Neural progenitor cell (in vitro differentiated cells): ENCODE data around the gene ADAM22. TPM values are rescaled to one million over a fixed set of nuclear protein-coding genes. Genes with fewer than 3 reads are reported as not detected.

ENCODE experiments used
- DNase-seq: peaks from one replicate; pipeline ENCODE4 v3.0.0-alpha.2; 2016; ENCODE audit warnings: low spot score
- H2AFZ ChIP-seq: fragments of 200-600 bp; sonication (generic); replicated peaks from 2 replicates; pipeline ENCODE4 v1.6.1; 2016; ENCODE audit warnings: antibody characterized with exemption
- H3F3A ChIP-seq: fragments of 200-600 bp; sonication (generic); 2 replicates; pipeline ENCODE4 v1.6.1; 2016; ENCODE audit warnings: antibody characterized with exemption, low read depth
- H3K27ac ChIP-seq: fragments of 200-600 bp; sonication (generic); 2 replicates; pipeline ENCODE4 v1.5.1; 2016; ENCODE audit warnings: mild to moderate bottlenecking
- H3K27me3 ChIP-seq: fragments of 200-600 bp; sonication (generic); 2 replicates; pipeline ENCODE4 v1.6.1; 2016; ENCODE audit warnings: mild to moderate bottlenecking, moderate library complexity
- H3K36me3 ChIP-seq: fragments of 200-600 bp; sonication (generic); 2 replicates; pipeline ENCODE4 v1.5.1; 2016
- H3K4me1 ChIP-seq: fragments of 200-600 bp; sonication (generic); 2 replicates; pipeline ENCODE4 v1.6.1; 2016; ENCODE audit warnings: mixed run types
- H3K4me2 ChIP-seq: fragments of 200-600 bp; sonication (generic); 2 replicates; pipeline ENCODE4 v1.6.1; 2016
- H3K4me3 ChIP-seq: fragments of 200-600 bp; sonication (generic); 2 replicates; pipeline ENCODE4 v1.5.1; 2016
- H3K79me2 ChIP-seq: fragments of 200-600 bp; sonication (generic); 2 replicates; pipeline ENCODE4 v1.6.1; 2016; ENCODE audit warnings: low read depth
- H3K9ac ChIP-seq: fragments of 200-600 bp; sonication (generic); 2 replicates; pipeline ENCODE4 v1.6.1; 2016
- H3K9me3 ChIP-seq: fragments of 200-600 bp; sonication (generic); 2 replicates; pipeline ENCODE4 v1.5.1; 2016; ENCODE audit warnings: low read depth
- H4K20me1 ChIP-seq: fragments of 200-600 bp; sonication (generic); 2 replicates; pipeline ENCODE4 v1.6.1; 2016; ENCODE audit warnings: low read depth
- H3K27ac Mint-ChIP-seq: 3 replicates; pipeline ENCODE4 v1.8.0; 2021; ENCODE audit warnings: mixed read lengths
- H3K27me3 Mint-ChIP-seq: 2 replicates; pipeline ENCODE4 v1.8.0; 2022; ENCODE audit warnings: low read depth, mild to moderate bottlenecking, inconsistent platforms, moderate library complexity, mixed read lengths; ENCODE audit not compliant: insufficient read depth
- H3K36me3 Mint-ChIP-seq: 3 replicates; pipeline ENCODE4 v1.8.0; 2021; ENCODE audit warnings: mixed read lengths
- H3K4me1 Mint-ChIP-seq: 3 replicates; pipeline ENCODE4 v1.8.0; 2021; ENCODE audit warnings: mixed read lengths
- H3K4me3 Mint-ChIP-seq: 3 replicates; pipeline ENCODE4 v1.8.0; 2021; ENCODE audit warnings: mild to moderate bottlenecking, moderate library complexity, mixed read lengths
- H3K9me3 Mint-ChIP-seq: 3 replicates; pipeline ENCODE4 v1.8.0; 2020; ENCODE audit warnings: mixed read lengths
- CTCF ChIP-seq: fragments of 200-600 bp; sonication (generic); IDR thresholded peaks from 2 replicates; pipeline ENCODE4 v1.5.1; 2017; ENCODE audit warnings: antibody characterized with exemption, mild to moderate bottlenecking
- EZH2 ChIP-seq: fragments of 200-600 bp; sonication (generic); IDR thresholded peaks from 2 replicates; pipeline ENCODE4 v1.6.1; 2017; ENCODE audit warnings: antibody characterized with exemption, mild to moderate bottlenecking, moderate library complexity
- EZH2phosphoT487 ChIP-seq: fragments of 200-600 bp; sonication (generic); IDR thresholded peaks from 2 replicates; pipeline ENCODE4 v1.6.1; 2017; ENCODE audit warnings: antibody characterized with exemption
- total RNA-seq: library from RNA; depleted of rRNA; stranded (reverse); fragments of >200 nt; gene quantifications from 2 replicates; pipeline ENCODE4 v1.2.3, GENCODE V29; 2015; ENCODE audit warnings: low replicate concordance

Gene ADAM22
- total RNA-seq, 1 donor from 2014 or later, result 13.7 TPM

- no peak for TF ChIP-seq EZH2
- TF ChIP-seq EZH2phosphoT487, result no peak
- TF ChIP-seq CTCF, result no peak
- H3K9ac ChIP-seq, result no peak overlapping the region
- H3K9me3 Mint-ChIP-seq, result no peaks in the 10 kb centered on the region
- H3K79me2 ChIP-seq, result no peaks in the 10 kb centered on the region
- H3K27ac ChIP-seq, result no peak overlapping the region
- no peak overlapping the region for H3K4me2 ChIP-seq
- no peak overlapping the region for H3K4me3 Mint-ChIP-seq
- no peak overlapping the region for H2AFZ ChIP-seq
- peaks cover 22% of the 10 kb centered on the region for H3K4me1 Mint-ChIP-seq
- H3K9me3 ChIP-seq, result no peaks in the 10 kb centered on the region
- H3K36me3 Mint-ChIP-seq, result no peaks in the 10 kb centered on the region
- no peaks in the 10 kb centered on the region for H3K27me3 Mint-ChIP-seq
- no peaks in the 10 kb centered on the region for H4K20me1 ChIP-seq
- H3K4me1 ChIP-seq, result peaks cover 26% of the 10 kb centered on the region
- DNase-seq, result no peak
- no peaks in the 10 kb centered on the region for H3K27me3 ChIP-seq
- no peaks in the 10 kb centered on the region for H3F3A ChIP-seq
- H3K27ac Mint-ChIP-seq, result no peak overlapping the region
- no peak overlapping the region for H3K4me3 ChIP-seq
- no peaks in the 10 kb centered on the region for H3K36me3 ChIP-seq
Measured at GRCh38 chr7:88091988-88092675, 158.1 kb downstream of the ADAM22 start.

- Mint-ChIP-seq H3K36me3 (no peaks in the 10 kb centered on the region), H3K9me3 (no peaks in the 10 kb centered on the region), H3K4me1 (peaks cover 21% of the 10 kb centered on the region), H3K27me3 (no peaks in the 10 kb centered on the region), H3K27ac (no peak overlapping the region), H3K4me3 (no peak overlapping the region)
- H3K27ac ChIP-seq, result no peak overlapping the region
- H3K4me1 ChIP-seq, result peaks cover 21% of the 10 kb centered on the region
- no peaks in the 10 kb centered on the region for H3K9me3 ChIP-seq
- H3K9ac ChIP-seq, result no peak overlapping the region
- H3K4me2 ChIP-seq, result no peak overlapping the region
- H3F3A ChIP-seq, result no peaks in the 10 kb centered on the region
- no peak overlapping the region for H3K4me3 ChIP-seq
- H3K36me3 ChIP-seq, result no peaks in the 10 kb centered on the region
- H3K79me2 ChIP-seq, result no peaks in the 10 kb centered on the region
- no peak overlapping the region for H2AFZ ChIP-seq
- H4K20me1 ChIP-seq, result no peaks in the 10 kb centered on the region
- no peaks in the 10 kb centered on the region for H3K27me3 ChIP-seq
- no peak for DNase-seq
- TF ChIP-seq EZH2, result no peak
- TF ChIP-seq CTCF, result no peak
- TF ChIP-seq EZH2phosphoT487, result no peak
Measured at GRCh38 chr7:88092676-88092999, 158.6 kb downstream of the ADAM22 start.

GRCh38 chr7:88101769-88102168 lies 167.7 kb downstream of the ADAM22 start:
- Mint-ChIP-seq H3K4me3 (no peak overlapping the region), H3K4me1 (no peaks in the 10 kb centered on the region), H3K9me3 (no peaks in the 10 kb centered on the region), H3K36me3 (no peaks in the 10 kb centered on the region), H3K27ac (no peak overlapping the region), H3K27me3 (no peaks in the 10 kb centered on the region)
- Histone ChIP-seq H3K4me1 (no peaks in the 10 kb centered on the region), H3K4me2 (no peak overlapping the region), H3K36me3 (no peaks in the 10 kb centered on the region), H3F3A (no peaks in the 10 kb centered on the region), H3K27ac (no peak overlapping the region), H3K9me3 (no peaks in the 10 kb centered on the region), H3K27me3 (no peaks in the 10 kb centered on the region), H3K79me2 (no peaks in the 10 kb centered on the region), H3K9ac (no peak overlapping the region), H4K20me1 (no peaks in the 10 kb centered on the region), H2AFZ (no peak overlapping the region), H3K4me3 (no peak overlapping the region)
- DNase-seq, result no peak
- TF ChIP-seq EZH2 (no peak), CTCF (no peak), EZH2phosphoT487 (no peak)
